ENCODE measurements around the gene EXT2.

The EXT2 gene

GRCh38 chr11:44120169-44120568 is 24.7 kb downstream of the EXT2 start:
- TF ChIP-seq CTCF (IDR thresholded peaks at IDR 0.05; ENCODE audit: insufficient read depth, low read length, poor library complexity, severe bottlenecking), result peak; percentile 10
- no peaks in the 10 kb centered on the region; the same call in none of the 2 replicates for H3K36me3 ChIP-seq (ENCODE audit: control insufficient read depth, insufficient read depth, low read length)

GRCh38 chr11:44125598-44125997 is 30.1 kb downstream of the EXT2 start:
- H3K4me3 ChIP-seq (replicated peaks; ENCODE audit: low read depth, low read length), result no peak overlapping the region
- no peak for TF ChIP-seq CTCF (IDR thresholded peaks at IDR 0.05; ENCODE audit: insufficient read depth, low read length, poor library complexity, severe bottlenecking)
- no peak for DNase-seq (ENCODE audit: extremely low read depth, insufficient read length)
- peaks cover 3% of the 10 kb centered on the region for H3K36me3 ChIP-seq (ENCODE audit: control insufficient read depth, insufficient read depth, low read length)
- H3K27me3 ChIP-seq (replicated peaks; ENCODE audit: control insufficient read depth, insufficient read depth, low read length), result no peaks in the 10 kb centered on the region

More at GRCh38 chr11:44120169-44120568, 24.7 kb downstream of the EXT2 start:
- no peak overlapping the region for H3K4me3 ChIP-seq (replicated peaks; ENCODE audit: low read depth, low read length)
- no peak for DNase-seq (ENCODE audit: extremely low read depth, insufficient read length)
- no peaks in the 10 kb centered on the region for H3K27me3 ChIP-seq (replicated peaks; ENCODE audit: control insufficient read depth, insufficient read depth, low read length)

- Histone ChIP-seq H3K4me3 (replicated peaks; ENCODE audit: low read depth, low read length) (no peak overlapping the region), H3K27me3 (replicated peaks; ENCODE audit: control insufficient read depth, insufficient read depth, low read length) (no peaks in the 10 kb centered on the region), H3K36me3 (ENCODE audit: control insufficient read depth, insufficient read depth, low read length) (peaks cover 4% of the 10 kb centered on the region)
- no peak for DNase-seq (ENCODE audit: extremely low read depth, insufficient read length)
- no peak for TF ChIP-seq CTCF (IDR thresholded peaks at IDR 0.05; ENCODE audit: insufficient read depth, low read length, poor library complexity, severe bottlenecking)
Observed at GRCh38 chr11:44126304-44126703, 30.8 kb downstream of the EXT2 start.

- Histone ChIP-seq H3K4me3 (replicated peaks; ENCODE audit: low read depth, low read length) (no peak overlapping the region), H3K27me3 (replicated peaks; ENCODE audit: control insufficient read depth, insufficient read depth, low read length) (no peaks in the 10 kb centered on the region), H3K36me3 (ENCODE audit: control insufficient read depth, insufficient read depth, low read length) (peaks cover 4% of the 10 kb centered on the region)
- no peak for TF ChIP-seq CTCF (IDR thresholded peaks at IDR 0.05; ENCODE audit: insufficient read depth, low read length, poor library complexity, severe bottlenecking)
- DNase-seq (ENCODE audit: extremely low read depth, insufficient read length), result no peak
Observed at GRCh38 chr11:44127130-44127529, 31.7 kb downstream of the EXT2 start.

GRCh38 chr11:44128729-44129128 is 33.3 kb downstream of the EXT2 start:
- DNase-seq (ENCODE audit: extremely low read depth, insufficient read length), result no peak
- TF ChIP-seq CTCF (IDR thresholded peaks at IDR 0.05; ENCODE audit: insufficient read depth, low read length, poor library complexity, severe bottlenecking), result no peak
- H3K36me3 ChIP-seq (ENCODE audit: control insufficient read depth, insufficient read depth, low read length), result peaks cover 4% of the 10 kb centered on the region
- no peak overlapping the region for H3K4me3 ChIP-seq (replicated peaks; ENCODE audit: low read depth, low read length)
- H3K27me3 ChIP-seq (replicated peaks; ENCODE audit: control insufficient read depth, insufficient read depth, low read length), result no peaks in the 10 kb centered on the region

GRCh38 chr11:44130751-44131150 is 35.3 kb downstream of the EXT2 start:
- peaks cover 4% of the 10 kb centered on the region for H3K36me3 ChIP-seq (ENCODE audit: control insufficient read depth, insufficient read depth, low read length)
- H3K4me3 ChIP-seq (replicated peaks; ENCODE audit: low read depth, low read length), result no peak overlapping the region
- no peak for DNase-seq (ENCODE audit: extremely low read depth, insufficient read length)
- no peaks in the 10 kb centered on the region for H3K27me3 ChIP-seq (replicated peaks; ENCODE audit: control insufficient read depth, insufficient read depth, low read length)
- no peak for TF ChIP-seq CTCF (IDR thresholded peaks at IDR 0.05; ENCODE audit: insufficient read depth, low read length, poor library complexity, severe bottlenecking)
